GM19463 (cell line): ENCODE results near the gene CCL19.

Source experiments
- ATAC-seq: cut with Tn5 transposase; IDR thresholded peaks from one replicate; pipeline ENCODE4 v1.9.1; 2021; ENCODE audit warnings: mild to moderate bottlenecking, moderate library complexity; ENCODE audit not compliant: unreplicated experiment

Gene CCL19

DNA sequence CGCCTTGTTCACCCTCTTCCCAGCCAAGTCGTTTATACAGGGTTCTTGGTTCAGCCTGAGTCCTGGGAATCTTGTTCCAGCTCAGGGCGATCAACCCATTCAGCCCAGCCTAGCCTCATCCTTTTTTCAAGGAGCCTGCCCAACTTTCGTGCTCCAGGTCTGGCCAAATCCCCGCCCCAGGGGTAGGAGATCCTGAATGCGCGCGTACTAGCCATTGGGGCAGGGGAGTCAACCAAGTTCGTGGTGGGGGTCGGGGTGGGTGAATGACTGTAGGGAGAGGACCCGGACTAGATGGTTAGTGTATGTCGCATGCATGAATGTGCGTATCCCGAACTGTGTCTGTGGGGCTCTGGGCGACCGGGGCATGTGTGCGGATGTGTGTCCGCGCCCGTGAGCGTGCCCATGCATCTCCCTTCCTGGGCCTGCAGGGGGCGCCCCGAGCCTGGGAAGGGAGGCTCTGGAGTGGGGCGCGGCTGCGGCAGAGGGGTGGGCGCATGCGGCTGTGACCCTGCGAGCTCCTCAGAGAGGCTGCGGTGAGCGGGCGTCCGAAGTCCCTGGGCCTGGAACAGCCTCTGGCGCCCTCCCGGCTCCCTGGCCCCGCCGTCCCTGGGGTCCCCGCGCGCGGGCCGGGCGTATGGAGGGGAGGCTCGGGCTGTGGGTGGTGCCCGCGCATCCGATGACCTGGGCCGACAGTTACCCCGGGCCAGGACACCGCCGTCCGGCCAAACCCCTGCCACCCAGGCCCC, 10.1 kb upstream of the CCL19 start:
- ATAC-seq, result peak; percentile 69

DNA sequence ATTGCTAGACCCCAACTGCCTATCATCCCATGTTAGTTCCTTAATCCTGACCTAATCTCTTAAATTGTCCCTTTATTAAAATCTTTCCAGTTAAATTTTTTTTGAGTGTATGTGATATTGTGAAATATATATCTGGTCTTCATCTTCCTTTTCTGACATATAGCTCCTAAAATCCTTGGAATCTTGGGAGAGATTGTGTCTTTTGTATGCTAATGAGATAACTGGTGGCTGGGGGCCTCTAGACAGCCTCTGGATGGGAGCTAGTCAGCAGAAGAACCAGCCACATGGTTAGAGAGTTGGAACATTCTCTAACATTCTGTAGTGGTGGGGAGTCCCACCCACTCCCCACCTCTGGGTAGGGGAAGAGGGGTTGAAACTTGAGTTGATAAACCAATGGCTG, 3.7 kb upstream of the CCL19 start:
- no peak for ATAC-seq

DNA sequence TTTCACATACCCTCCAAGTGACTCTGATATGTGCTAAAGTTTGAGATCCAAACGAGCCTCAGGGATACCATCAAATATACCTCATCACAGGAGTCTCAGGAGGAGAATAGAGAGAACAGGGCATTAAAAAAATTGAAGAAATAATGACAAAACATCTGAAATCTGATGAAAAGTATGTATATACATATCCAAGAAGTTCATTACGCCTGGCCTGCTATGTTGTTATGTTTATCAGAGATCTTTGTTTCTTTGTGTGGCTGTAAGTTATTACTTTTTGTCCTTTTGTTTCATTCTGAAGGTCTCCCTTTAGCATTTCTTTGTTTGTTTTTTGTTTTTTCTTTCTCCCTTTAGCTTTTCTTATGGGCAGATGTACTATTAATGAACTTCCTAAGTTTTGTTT, 2.5 kb upstream of the CCL19 start:
- ATAC-seq, result no peak

DNA sequence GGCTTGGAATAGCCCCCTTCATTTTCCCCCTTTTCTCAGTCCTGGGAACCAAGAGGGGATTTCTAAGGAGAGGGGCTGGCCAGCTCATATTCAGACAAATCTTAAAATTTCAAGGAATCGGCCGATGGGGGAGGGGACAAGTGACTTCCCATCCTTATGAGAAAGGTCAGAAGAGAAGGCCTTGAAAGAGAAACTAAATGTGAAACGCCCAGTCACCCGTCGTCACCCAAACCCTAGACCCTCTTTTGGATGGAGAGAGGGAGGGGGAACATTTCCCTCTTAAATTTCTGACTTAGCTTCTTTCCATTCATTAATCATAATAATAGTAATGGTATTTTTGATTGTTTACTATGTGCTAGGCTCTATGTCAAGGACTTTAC, 850 bp upstream of the CCL19 start:
- ATAC-seq, result no peak

DNA sequence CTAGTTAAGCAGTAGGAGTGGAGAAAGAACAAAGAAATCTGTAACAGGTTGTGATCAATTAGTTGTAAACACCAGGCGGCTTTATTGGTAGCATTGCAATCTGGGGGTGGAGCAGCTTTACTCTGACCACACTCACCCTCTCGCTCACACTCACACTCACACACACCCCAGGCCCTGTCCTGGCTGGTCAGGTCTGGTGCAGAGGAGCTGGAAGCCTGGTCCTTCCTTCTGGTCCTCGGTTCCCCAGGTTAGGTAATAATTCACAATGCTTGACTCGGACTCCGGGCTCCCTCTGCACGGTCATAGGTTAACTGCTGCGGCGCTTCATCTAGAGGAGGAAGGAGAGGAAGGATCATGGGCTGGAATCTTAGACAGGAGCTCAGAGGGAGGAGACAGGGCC, 1.6 kb downstream of the CCL19 start:
- ATAC-seq, result no peak

DNA sequence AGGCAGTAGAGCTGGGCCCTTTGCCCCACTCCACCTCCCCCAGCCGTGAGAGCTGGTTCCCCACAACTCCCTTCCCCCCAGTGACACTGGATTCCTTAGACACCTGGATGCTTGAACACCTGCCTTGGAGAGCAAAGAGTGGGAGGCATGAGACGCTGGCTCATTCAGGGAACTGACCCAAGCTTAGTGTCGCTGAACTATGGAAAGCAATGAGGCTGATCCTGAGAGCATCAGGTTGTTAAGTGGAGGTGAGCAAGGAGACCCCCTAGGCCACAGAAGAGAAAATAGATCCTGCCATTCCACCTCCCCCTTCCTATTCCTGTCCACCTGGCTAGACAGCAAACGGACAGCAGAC, 2.0 kb downstream of the CCL19 start:
- no peak for ATAC-seq

DNA sequence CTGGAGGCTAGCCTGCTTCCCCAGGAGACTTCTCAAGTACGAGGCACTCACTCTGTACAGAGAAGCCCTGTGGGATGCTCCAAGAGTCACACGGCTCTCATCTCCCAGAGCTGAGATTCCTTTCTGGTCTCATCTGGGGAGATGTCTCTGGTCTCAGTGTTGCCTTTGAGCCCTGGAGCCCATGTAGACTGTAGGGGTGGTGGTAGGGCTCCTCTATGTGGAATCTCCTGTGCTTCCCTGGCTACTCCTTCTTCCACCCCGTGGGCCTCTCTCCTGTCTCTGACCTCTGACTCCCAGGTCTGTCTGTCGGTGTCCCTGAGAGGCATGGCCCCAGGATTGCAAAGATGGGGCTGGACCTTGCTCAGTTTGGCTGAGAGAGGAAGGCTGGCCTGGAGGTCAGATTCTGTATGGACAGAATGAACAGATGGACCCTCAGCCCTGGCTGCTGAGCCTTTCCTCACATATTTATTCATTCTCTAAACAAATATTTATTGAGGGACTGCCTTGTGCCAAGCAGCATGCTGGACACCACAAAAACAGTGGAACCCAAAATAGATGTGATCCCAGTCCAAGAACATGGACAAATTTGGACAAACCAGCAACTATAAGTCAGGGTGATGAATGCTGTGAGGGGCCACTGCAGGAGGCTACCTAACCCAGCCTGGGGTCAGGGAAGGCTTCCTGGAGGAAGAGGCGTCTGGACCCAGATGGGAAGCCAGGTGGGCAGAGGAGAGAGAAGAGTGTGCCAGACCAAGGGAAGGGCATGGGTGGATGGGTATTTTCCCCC, 2.6 kb downstream of the CCL19 start:
- ATAC-seq, result no peak

DNA sequence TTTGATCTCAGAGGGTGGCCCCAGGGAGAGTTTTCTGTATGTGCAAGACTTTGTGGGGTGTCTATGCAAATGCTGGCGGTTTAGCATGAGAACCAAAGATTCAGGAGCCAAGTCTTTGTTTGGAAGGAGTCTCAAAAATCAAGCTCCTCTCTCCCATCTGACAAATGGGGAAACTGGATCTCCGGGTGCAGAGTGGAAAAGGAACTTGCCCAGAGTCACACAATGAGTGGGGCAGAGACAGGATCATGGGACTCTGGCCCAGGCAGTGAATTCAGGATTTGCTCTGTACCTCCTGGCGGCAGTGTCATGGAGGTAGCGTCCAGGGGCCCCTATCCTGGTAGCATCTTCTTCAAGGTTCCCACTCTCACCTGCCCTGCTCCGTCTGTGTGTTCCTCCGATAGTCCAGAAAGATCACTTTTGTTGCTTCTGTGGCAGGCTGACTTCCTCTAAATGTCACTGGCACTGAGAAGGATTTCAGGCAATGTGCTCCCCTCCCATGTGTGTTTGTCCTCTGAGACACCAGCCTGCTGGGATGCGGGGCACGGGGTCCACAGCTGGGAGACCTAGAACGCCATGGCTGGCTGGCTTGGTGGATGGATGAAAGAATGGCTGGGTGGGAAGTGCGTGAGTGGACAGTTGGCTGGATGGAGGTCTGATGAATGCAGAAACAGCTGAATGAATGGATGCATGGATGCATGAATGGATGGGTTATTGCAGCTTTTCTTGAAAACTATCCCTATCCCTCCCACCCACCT, 3.6 kb downstream of the CCL19 start:
- no peak for ATAC-seq

DNA sequence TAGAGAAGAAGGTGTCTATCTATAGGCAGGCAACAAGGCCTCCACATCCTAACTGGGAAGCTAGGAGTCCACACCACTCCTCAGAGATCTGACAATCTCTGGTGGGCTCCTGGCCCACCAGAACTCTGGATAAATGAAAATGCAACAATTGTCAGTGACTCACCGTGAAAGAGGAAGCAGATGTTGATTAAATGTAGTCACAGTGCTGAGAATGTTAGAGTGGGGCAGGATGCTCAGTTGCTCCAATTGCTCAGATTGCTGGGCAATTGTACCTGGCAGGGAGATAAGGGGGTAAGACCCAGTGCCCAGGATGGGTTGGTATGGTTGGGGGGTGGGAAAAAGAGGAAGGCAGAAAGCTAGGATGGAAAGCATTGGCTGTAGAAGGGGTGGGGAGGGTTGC, 4.3 kb downstream of the CCL19 start:
- no peak for ATAC-seq

DNA sequence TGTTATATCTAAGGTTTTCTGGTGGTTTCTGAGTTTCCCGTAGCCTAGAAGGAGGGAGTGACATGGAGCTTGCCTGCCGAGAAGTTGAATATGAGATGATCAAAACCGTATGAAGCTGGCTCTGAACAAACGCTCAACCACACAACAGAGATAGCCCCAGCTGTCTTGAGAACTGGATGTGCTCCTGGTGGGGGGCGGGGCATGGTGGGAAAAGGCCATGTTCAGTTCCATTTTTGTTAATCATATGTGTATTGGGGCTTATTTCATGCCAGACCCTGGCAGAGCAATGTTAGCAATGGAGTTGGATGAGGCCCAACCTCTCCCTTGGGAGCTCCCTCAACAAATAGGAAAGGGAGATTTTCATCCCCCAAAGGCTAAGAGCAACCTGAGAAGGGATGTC, 4.8 kb downstream of the CCL19 start:
- ATAC-seq, result no peak

DNA sequence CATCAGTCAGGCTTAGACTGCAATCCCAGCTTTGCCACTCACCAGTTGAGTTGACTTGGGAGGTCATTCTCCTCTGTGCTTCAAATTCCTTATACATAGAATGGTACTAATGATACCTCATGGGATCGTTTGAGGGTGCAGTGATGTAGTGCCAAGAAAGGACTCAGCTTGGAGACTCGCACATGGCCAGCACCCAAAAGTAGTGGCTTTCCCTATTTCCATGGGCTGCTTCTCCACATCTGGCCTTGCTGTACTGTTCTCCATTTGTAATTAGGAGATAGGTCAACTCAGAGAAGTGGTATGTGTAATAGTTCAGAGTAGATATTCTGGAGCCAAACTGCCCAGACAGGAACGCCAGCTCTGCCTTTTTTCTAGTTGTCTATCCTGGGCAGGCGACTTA, 5.5 kb downstream of the CCL19 start:
- no peak for ATAC-seq

DNA sequence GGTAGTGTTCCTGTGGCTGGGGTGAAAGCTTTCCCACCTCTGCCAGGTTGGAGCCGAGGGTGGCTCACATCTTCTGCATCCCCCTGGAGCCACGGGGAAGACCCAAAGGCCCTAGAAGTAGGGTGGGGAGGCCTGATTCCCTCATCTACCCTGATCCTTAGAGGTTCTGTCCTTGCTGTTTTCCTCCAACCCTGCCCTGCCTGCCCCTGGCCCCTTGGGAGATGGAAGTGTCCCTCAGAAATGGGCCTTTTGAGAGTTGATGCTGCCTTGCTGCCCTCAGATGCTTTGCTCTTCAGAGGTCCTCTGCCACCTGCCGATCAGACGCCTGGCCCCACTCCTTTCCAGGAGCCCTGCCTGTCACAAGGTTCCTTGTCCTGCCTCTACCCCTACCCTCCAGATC, 6.3 kb downstream of the CCL19 start:
- no peak for ATAC-seq

DNA sequence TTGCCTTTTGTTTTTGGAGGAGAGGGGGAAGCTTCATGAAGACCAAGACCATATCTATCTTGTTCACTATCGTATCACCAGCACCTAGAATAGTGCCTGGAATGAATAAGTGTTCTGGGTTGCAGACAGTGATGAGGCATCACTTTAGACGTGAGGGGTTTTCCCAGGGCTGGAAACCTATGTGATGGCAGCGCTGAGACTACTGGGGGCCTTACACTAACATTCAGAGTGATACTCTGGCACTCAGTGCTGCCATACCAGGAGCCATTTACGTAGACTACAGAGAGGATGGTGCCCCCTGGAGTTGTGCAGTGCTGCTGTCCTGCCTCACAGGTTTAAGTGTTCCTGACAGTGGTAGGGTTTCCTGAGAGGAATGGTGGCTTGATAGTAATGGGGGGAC, 6.9 kb downstream of the CCL19 start:
- ATAC-seq, result no peak

DNA sequence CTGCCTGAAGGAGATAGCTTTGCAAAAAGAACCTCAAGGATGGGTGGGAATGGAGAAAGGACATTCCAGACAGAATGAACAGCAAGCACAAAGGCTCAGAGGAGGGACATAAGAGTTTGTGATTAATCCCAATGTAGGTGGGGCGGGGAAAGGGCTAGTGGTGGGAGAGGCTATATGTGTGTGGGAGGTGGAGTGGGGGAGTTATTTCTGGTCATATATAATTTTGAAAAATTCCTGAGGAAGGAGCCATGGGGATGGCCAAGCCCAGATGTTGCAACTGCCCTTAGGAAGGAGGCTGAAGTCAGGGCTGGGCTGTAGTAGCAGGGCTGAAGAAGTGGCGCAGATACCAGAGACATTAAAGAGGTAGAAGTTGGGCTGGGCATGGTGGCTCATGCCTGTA, 15.2 kb downstream of the CCL19 start:
- ATAC-seq, result no peak

DNA sequence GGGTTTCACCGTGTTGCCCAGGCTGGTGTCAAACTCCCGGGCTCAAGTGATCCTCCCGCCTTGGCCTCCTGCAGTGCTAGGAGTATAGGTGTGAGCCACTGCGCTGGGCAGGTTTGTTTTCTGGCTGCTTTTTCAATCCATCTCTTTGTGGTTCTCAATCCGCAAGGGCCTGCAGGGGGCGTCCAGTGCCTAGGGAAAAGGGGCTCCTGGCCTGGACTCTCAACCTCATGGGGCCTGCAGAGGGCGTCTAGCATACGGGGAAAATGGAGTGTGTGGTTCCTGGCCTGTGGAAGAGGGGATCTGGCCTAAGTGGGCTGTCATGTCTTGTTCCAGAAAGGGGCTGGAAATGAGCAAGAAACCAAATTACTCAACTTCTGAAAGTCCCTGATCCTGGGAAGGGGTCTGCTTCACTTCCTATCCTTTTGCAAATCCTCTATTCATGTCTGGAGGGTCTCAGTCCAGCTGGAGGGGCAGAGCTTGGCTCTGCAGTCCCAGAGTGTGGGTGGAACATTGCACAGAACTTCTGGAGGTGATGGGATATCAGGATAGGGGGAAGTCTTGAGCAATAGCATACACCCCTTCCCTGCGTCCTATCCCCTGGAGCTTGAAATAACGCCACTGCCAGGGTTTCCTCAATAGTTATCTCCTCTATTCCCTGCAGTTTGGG, 15.9 kb downstream of the CCL19 start:
- no peak for ATAC-seq

DNA sequence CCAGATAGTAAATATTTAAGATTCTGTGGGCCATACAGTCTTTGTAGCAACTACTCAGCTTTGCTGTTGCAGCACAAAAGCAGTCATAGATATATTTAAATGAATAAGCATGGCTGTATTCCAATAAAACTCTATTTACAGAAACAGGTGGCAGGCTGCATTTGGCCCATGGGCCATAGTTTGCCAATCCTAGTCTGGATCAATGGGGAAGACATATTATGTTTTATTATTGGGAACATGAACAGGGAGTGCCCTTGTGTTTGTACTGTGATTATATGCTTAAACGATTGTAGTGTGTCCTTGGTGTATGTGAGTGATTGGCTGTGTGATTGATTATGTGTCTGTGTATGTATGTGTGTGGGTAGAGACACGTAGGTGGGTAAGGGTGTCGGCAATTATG, 16.6 kb downstream of the CCL19 start:
- no peak for ATAC-seq

DNA sequence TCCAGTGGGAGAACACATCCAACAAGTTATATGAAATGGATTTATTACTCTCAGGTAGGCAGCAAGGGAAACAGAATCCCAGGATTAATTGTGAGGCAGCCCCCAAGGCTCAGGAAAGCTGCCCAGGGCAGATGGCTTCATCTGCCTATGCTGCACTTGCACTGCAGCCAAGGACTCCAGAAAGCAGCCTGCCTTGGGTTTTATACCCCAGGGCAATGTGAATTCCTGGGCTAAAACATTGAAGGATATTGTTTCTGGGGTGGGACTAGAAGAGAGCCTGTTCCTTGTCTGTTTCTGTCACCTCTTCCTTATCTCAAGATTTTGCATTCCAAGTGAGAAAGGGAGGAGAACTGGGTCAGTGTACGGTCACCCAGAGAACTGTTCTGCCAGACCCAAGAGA, 19.8 kb downstream of the CCL19 start:
- ATAC-seq, result no peak

DNA sequence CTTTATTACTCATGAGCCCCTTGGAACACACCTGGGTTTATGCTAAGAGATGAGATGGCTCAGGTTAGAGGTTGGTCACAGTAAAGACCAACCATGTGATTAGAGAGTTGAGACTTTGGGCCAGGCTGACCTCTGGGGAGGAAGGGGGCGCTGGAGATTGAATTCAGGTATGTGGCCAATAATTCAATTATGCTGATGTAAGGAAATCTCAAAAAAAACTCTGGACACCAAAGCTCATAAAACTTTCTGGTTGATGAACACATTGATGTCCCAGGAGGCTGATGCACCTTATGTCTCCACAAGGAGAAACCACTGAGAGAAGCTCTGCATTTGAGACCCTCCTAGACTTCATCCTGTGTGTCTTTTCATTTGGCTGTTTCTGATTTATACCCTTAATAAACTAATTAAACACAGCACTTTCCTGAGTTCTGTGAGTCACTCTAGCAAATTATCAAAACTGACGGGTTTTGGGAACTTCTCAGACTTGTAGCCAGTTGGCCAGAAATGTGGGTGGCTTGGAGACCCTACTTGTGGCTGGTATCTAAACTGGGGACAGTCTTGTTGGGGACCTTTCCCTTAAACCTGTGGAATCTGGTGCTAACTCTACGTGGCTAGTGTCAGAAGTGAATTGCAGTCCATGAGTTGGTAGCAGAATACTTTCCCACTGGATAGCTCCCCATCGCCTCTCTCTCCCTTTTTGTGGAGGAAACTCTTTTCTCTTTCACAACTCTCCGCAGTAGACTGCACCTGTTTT, 21.1 kb downstream of the CCL19 start:
- ATAC-seq, result no peak

DNA sequence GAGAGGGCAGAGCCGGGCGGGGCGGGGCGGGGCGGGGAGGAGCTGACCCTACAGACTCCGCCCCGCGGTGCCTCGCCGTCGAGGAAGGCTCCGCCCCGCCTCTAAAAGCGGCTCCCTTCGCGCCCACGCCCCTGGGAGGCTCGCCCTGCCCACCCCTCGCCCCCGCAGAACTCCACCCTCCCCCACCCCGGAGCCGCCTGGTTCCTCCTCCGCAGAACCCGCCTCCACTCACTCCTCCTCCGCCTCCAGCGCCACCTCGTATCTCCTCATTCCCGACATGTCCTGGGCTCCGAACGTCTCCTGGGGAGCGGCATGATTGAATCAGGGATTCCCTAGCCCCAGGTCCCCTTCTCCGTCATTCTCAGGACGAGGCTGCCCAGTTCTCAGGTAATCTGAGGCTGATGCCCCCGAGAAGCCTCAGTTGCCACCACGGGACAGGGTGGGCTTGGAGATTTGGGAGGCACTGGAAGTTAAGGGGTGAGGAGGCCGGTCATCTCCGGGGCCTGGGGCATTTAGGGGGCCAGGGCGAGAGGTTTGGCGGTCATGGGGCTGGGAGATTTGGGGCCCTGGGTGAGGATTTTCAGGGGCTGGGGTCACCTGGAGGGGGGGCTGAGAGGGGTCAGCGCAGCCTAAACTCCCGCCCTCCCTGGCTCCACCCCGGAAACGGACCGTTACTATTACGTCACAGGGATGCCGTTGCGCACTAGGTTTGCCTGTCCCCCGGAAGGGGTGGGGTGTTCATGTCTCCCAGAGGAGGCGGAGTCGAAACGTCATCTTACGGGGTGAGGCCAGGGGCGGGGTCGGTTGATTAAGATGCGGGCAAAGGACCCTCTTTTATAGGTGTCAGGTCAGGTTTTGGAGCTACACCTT, 25.5 kb downstream of the CCL19 start:
- ATAC-seq, result peak; percentile 78

DNA sequence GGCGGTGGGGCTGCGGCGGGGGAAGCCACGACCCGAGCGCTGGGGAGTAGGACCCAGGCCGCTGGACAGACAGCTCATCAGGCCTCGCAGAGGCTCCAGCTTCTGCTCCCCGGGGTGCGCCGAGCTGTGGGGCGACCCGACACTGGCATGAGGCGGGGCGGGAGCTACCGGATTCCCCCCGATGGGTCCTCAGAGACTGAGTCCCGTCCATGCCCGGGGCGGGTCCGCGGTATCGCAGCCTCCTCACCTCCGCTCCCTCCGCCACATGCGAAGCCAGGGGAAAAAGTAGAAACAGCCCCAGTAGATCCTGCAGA, 26.1 kb downstream of the CCL19 start:
- ATAC-seq, result peak; percentile 14
